ENCODE measurements around the gene ZNF780A.

Gene ZNF780A

GRCh38 chr19:40078377-40078776 is 12.4 kb downstream of the ZNF780A start:
- Histone ChIP-seq H3K18ac (ENCODE audit: low read depth in 1 of 2, low read length in 2 of 2) (no peak overlapping the region), H3K4me2 (ENCODE audit: low read length, poor library complexity, severe bottlenecking) (no peak overlapping the region), H2AK5ac (ENCODE audit: low read length, severe bottlenecking) (no peak overlapping the region), H2BK12ac (ENCODE audit: low read length in 2 of 2) (no peak overlapping the region), H3K14ac (ENCODE audit: low read length in 2 of 2) (no peak overlapping the region), H3K4me3 (ENCODE audit: insufficient read depth in 1 of 2, low read depth in 1 of 2, low read length in 2 of 2) (no peak overlapping the region), H2BK5ac (ENCODE audit: low read depth, low read length, poor library complexity, severe bottlenecking) (no peak overlapping the region), H2AFZ (ENCODE audit: low read depth, low read length) (no peak overlapping the region), H4K8ac (ENCODE audit: low read length) (no peak overlapping the region), H3K9ac (ENCODE audit: low read length) (no peak overlapping the region), H3K27ac (ENCODE audit: low read length, poor library complexity, severe bottlenecking) (no peak overlapping the region), H2BK15ac (ENCODE audit: low read depth, poor library complexity, severe bottlenecking) (no peak overlapping the region), H3K79me1 (replicated peaks; ENCODE audit: low read length, poor library complexity, severe bottlenecking) (peaks cover 17% of the 10 kb centered on the region), H3K4me1 (ENCODE audit: control insufficient read depth, insufficient read depth, low read depth, low read length) (peaks cover 1% of the 10 kb centered on the region), H3K4ac (ENCODE audit: low read depth in 1 of 2, low read length in 2 of 2) (no peak overlapping the region), H4K91ac (ENCODE audit: low read length) (no peak overlapping the region), H3K23ac (ENCODE audit: low read length in 2 of 2) (no peak overlapping the region), H3K36me3 (ENCODE audit: control insufficient read depth in 1 of 2, insufficient read depth in 2 of 2, low read depth in 1 of 2, low read length in 2 of 2) (peaks cover 29 to 97% of the 10 kb centered on the region in 2 experiments), H3K27me3 (ENCODE audit: control insufficient read depth in 1 of 2, insufficient read depth in 1 of 2, low read length in 2 of 2) (no peaks in the 10 kb centered on the region), H3K9me3 (ENCODE audit: control insufficient read depth, low read length) (peaks cover 72% of the 10 kb centered on the region), H2BK120ac (ENCODE audit: low read depth, low read length) (no peak overlapping the region)
- DNase-seq, result no peak
- WGBS, result no CpG with 5 or more reads among the region's 1 CpG

- H3K4me3 ChIP-seq (ENCODE audit: insufficient read depth in 1 of 2, low read depth in 1 of 2, low read length in 2 of 2), result no peak overlapping the region
- H4K91ac ChIP-seq (ENCODE audit: low read length), result no peak overlapping the region
- no peak overlapping the region for H3K23ac ChIP-seq (ENCODE audit: low read length in 2 of 2)
- no peaks in the 10 kb centered on the region for H3K27me3 ChIP-seq (ENCODE audit: control insufficient read depth in 1 of 2, insufficient read depth in 1 of 2, low read length in 2 of 2)
- no peak overlapping the region for H4K8ac ChIP-seq (ENCODE audit: low read length)
- H2AFZ ChIP-seq (ENCODE audit: low read depth, low read length), result no peak overlapping the region
- H2AK5ac ChIP-seq (ENCODE audit: low read length, severe bottlenecking), result no peak overlapping the region
- no peak for DNase-seq
- H3K79me1 ChIP-seq (replicated peaks; ENCODE audit: low read length, poor library complexity, severe bottlenecking), result no peaks in the 10 kb centered on the region
- H2BK12ac ChIP-seq (ENCODE audit: low read length in 2 of 2), result no peak overlapping the region
- H2BK5ac ChIP-seq (ENCODE audit: low read depth, low read length, poor library complexity, severe bottlenecking), result no peak overlapping the region
- H3K36me3 ChIP-seq (ENCODE audit: control insufficient read depth in 1 of 2, insufficient read depth in 2 of 2, low read depth in 1 of 2, low read length in 2 of 2), result peaks cover 3 to 25% of the 10 kb centered on the region in 2 experiments
- no peak overlapping the region for H2BK120ac ChIP-seq (ENCODE audit: low read depth, low read length)
- H3K27ac ChIP-seq (ENCODE audit: low read length, poor library complexity, severe bottlenecking), result no peak overlapping the region
- no peak overlapping the region for H3K9ac ChIP-seq (ENCODE audit: low read length)
- H3K14ac ChIP-seq (ENCODE audit: low read length in 2 of 2), result no peak overlapping the region
- no peak overlapping the region for H3K4ac ChIP-seq (ENCODE audit: low read depth in 1 of 2, low read length in 2 of 2)
- no peak overlapping the region for H3K4me2 ChIP-seq (ENCODE audit: low read length, poor library complexity, severe bottlenecking)
- H3K4me1 ChIP-seq (ENCODE audit: control insufficient read depth, insufficient read depth, low read depth, low read length), result no peaks in the 10 kb centered on the region
- peaks cover 49% of the 10 kb centered on the region for H3K9me3 ChIP-seq (ENCODE audit: control insufficient read depth, low read length)
- no peak overlapping the region for H3K18ac ChIP-seq (ENCODE audit: low read depth in 1 of 2, low read length in 2 of 2)
- no CpG with 5 or more reads among the region's 1 CpG for WGBS
- H2BK15ac ChIP-seq (ENCODE audit: low read depth, poor library complexity, severe bottlenecking), result no peak overlapping the region
These were observed 20.7 kb downstream of the ZNF780A start for GRCh38 chr19:40070058-40070457.

- H2BK5ac ChIP-seq (ENCODE audit: low read depth, low read length, poor library complexity, severe bottlenecking), result no peak overlapping the region
- whole genome bisulfite sequencing, result no CpG with 5 or more reads among the region's 1 CpG
These were observed 31.1 kb downstream of the ZNF780A start for GRCh38 chr19:40059624-40060023.

GRCh38 chr19:40057166-40057565 is 33.6 kb downstream of the ZNF780A start:
- Histone ChIP-seq H2BK5ac (ENCODE audit: low read depth, low read length, poor library complexity, severe bottlenecking) (no peak overlapping the region), H3K79me1 (replicated peaks; ENCODE audit: low read length, poor library complexity, severe bottlenecking) (peaks cover 8% of the 10 kb centered on the region), H3K14ac (ENCODE audit: low read length in 2 of 2) (no peak overlapping the region), H3K4me3 (ENCODE audit: insufficient read depth in 1 of 2, low read depth in 1 of 2, low read length in 2 of 2) (peak overlapping the region in 1 of 2 experiments; percentile 99), H3K18ac (ENCODE audit: low read depth in 1 of 2, low read length in 2 of 2) (no peak overlapping the region), H2BK12ac (ENCODE audit: low read length in 2 of 2) (no peak overlapping the region), H3K9ac (ENCODE audit: low read length) (peak overlapping the region; percentile 91), H2BK120ac (ENCODE audit: low read depth, low read length) (no peak overlapping the region), H2AK5ac (ENCODE audit: low read length, severe bottlenecking) (no peak overlapping the region), H3K36me3 (ENCODE audit: control insufficient read depth in 1 of 2, insufficient read depth in 2 of 2, low read depth in 1 of 2, low read length in 2 of 2) (no peaks in the 10 kb centered on the region), H3K4ac (ENCODE audit: low read depth in 1 of 2, low read length in 2 of 2) (no peak overlapping the region), H4K8ac (ENCODE audit: low read length) (no peak overlapping the region), H2BK15ac (ENCODE audit: low read depth, poor library complexity, severe bottlenecking) (no peak overlapping the region), H3K27me3 (ENCODE audit: control insufficient read depth in 1 of 2, insufficient read depth in 1 of 2, low read length in 2 of 2) (no peaks in the 10 kb centered on the region), H3K9me3 (ENCODE audit: control insufficient read depth, low read length) (peaks cover 16% of the 10 kb centered on the region), H4K91ac (ENCODE audit: low read length) (no peak overlapping the region), H3K4me1 (ENCODE audit: control insufficient read depth, insufficient read depth, low read depth, low read length) (peaks cover 2% of the 10 kb centered on the region), H3K23ac (ENCODE audit: low read length in 2 of 2) (no peak overlapping the region), H3K4me2 (ENCODE audit: low read length, poor library complexity, severe bottlenecking) (no peak overlapping the region), H3K27ac (ENCODE audit: low read length, poor library complexity, severe bottlenecking) (no peak overlapping the region), H2AFZ (ENCODE audit: low read depth, low read length) (no peak overlapping the region)
- DNase-seq, result no peak
- WGBS, result no CpG with 5 or more reads among the region's 1 CpG

More at GRCh38 chr19:40059624-40060023, 31.1 kb downstream of the ZNF780A start:
- Histone ChIP-seq H3K18ac (ENCODE audit: low read depth in 1 of 2, low read length in 2 of 2) (no peak overlapping the region), H3K27ac (ENCODE audit: low read length, poor library complexity, severe bottlenecking) (no peak overlapping the region), H2AFZ (ENCODE audit: low read depth, low read length) (no peak overlapping the region), H2AK5ac (ENCODE audit: low read length, severe bottlenecking) (no peak overlapping the region), H3K36me3 (ENCODE audit: control insufficient read depth in 1 of 2, insufficient read depth in 2 of 2, low read depth in 1 of 2, low read length in 2 of 2) (no peaks in the 10 kb centered on the region), H3K4me1 (ENCODE audit: control insufficient read depth, insufficient read depth, low read depth, low read length) (peaks cover 2% of the 10 kb centered on the region), H3K23ac (ENCODE audit: low read length in 2 of 2) (no peak overlapping the region), H4K8ac (ENCODE audit: low read length) (no peak overlapping the region), H3K4ac (ENCODE audit: low read depth in 1 of 2, low read length in 2 of 2) (no peak overlapping the region), H3K27me3 (ENCODE audit: control insufficient read depth in 1 of 2, insufficient read depth in 1 of 2, low read length in 2 of 2) (no peaks in the 10 kb centered on the region), H3K4me2 (ENCODE audit: low read length, poor library complexity, severe bottlenecking) (no peak overlapping the region), H3K9me3 (ENCODE audit: control insufficient read depth, low read length) (peaks cover 23% of the 10 kb centered on the region), H4K91ac (ENCODE audit: low read length) (no peak overlapping the region), H3K4me3 (ENCODE audit: insufficient read depth in 1 of 2, low read depth in 1 of 2, low read length in 2 of 2) (no peak overlapping the region), H2BK12ac (ENCODE audit: low read length in 2 of 2) (no peak overlapping the region), H3K9ac (ENCODE audit: low read length) (no peak overlapping the region), H2BK15ac (ENCODE audit: low read depth, poor library complexity, severe bottlenecking) (no peak overlapping the region), H3K14ac (ENCODE audit: low read length in 2 of 2) (no peak overlapping the region), H2BK120ac (ENCODE audit: low read depth, low read length) (no peak overlapping the region), H3K79me1 (replicated peaks; ENCODE audit: low read length, poor library complexity, severe bottlenecking) (peaks cover 5% of the 10 kb centered on the region)
- no peak for DNase-seq
